Stimulated activated CD4-positive, alpha-beta T cell treated with anti-CD3 and anti-CD28 coated beads, Interleukin-4, amount 100 ng/mL, for 1 hour (primary cell): ENCODE measurements around the gene PYDC1.
"Not testable (repeated sequence)": the region's sequence is repeated elsewhere in the genome, so short reads cannot be mapped to it uniquely, and the experiment has no call there.

Source experiments
- DNase-seq: peaks from one replicate; pipeline ENCODE4 v3.0.0-alpha.2; 2020

The PYDC1 gene

GRCh38 chr16:31221357-31222160 lies 4.6 kb upstream of the PYDC1 start:
- no peak for DNase-seq

GRCh38 chr16:31219154-31219741 lies 2.3 kb upstream of the PYDC1 start:
- no peak for DNase-seq

- no peak for DNase-seq
Measured at GRCh38 chr16:31217136-31217530, 198 bp upstream of the PYDC1 start.

GRCh38 chr16:31215287-31216162 lies 1.4 kb downstream of the PYDC1 start:
- DNase-seq, result no peak

GRCh38 chr16:31214708-31215286 lies 2.1 kb downstream of the PYDC1 start:
- no peak for DNase-seq

- no peak for DNase-seq
Measured at GRCh38 chr16:31213877-31214707, 2.8 kb downstream of the PYDC1 start, which contains the start of gene TRIM72. Gene TRIM72, plus strand, starts transcription at chr16:31214119. Its CDS starts 620 bp downstream, at chr16:31214739.

- DNase-seq, result no peak
Measured at GRCh38 chr16:31213342-31213741, 3.6 kb downstream of the PYDC1 start.

- DNase-seq, result no peak
Measured at GRCh38 chr16:31206776-31207175, 10.2 kb downstream of the PYDC1 start.

GRCh38 chr16:31204871-31205666 lies 11.9 kb downstream of the PYDC1 start:
- DNase-seq, result no peak

- DNase-seq, result peak; percentile 25
Measured at GRCh38 chr16:31202414-31203375, 14.2 kb downstream of the PYDC1 start, which contains the start of gene PYCARD. Gene PYCARD, minus strand, starts transcription at chr16:31202760. Its CDS starts 70 bp downstream, at chr16:31202690.

GRCh38 chr16:31201582-31202413 lies 15.1 kb downstream of the PYDC1 start:
- DNase-seq, result peak; percentile 33

GRCh38 chr16:31200821-31201568 lies 15.9 kb downstream of the PYDC1 start:
- DNase-seq, result peak; percentile 35

- DNase-seq, result not testable (repeated sequence)
Measured at GRCh38 chr16:31200111-31200510, 16.8 kb downstream of the PYDC1 start.

- DNase-seq, result no peak
Measured at GRCh38 chr16:31199430-31200041, 17.4 kb downstream of the PYDC1 start.

- DNase-seq, result no peak
Measured at GRCh38 chr16:31198207-31198882, 18.6 kb downstream of the PYDC1 start.

- no peak for DNase-seq
Measured at GRCh38 chr16:31196324-31197088, 20.4 kb downstream of the PYDC1 start.
